ENCODE data around the gene NCLN. TPM values are rescaled to one million over a fixed set of nuclear protein-coding genes. Genes with fewer than 3 reads are reported as not detected.

NCLN gene
- polyA plus RNA-seq, 3 donors: 28.6 to 60.9 (median 34.5) TPM

- WGBS (ENCODE audit: insufficient coverage): 60% methylated on average over 1 of the region's 3 CpGs
- no peak overlapping the region for H3K27ac Mint-ChIP-seq
- no peaks in the 10 kb centered on the region for H3K4me1 Mint-ChIP-seq
- H4K20me1 ChIP-seq (ENCODE audit: insufficient read depth, low read length): no peaks in the 10 kb centered on the region
- no peaks in the 10 kb centered on the region for H3K4me1 ChIP-seq (ENCODE audit: control insufficient read depth in 1 of 2, insufficient read depth in 2 of 2, low read length in 2 of 2)
- peaks cover 8 to 18% (median 9%) of the 10 kb centered on the region in 3 donors for H3K27me3 Mint-ChIP-seq (ENCODE audit: low read depth in 3 of 3)
- no peaks in the 10 kb centered on the region for H3K36me3 Mint-ChIP-seq
- H3K9ac ChIP-seq (ENCODE audit: insufficient read depth, low read length, poor library complexity, severe bottlenecking): no peak overlapping the region
- peaks cover 5 to 13% of the 10 kb centered on the region in 2 donors for H3K9me3 ChIP-seq (replicated peaks in 1 of 2; ENCODE audit: control insufficient read depth in 1 of 2, insufficient read depth in 1 of 2, low read length in 2 of 2)
- intact Hi-C loops (cut with micrococcal nuclease): no loop called here
- H3K4me3 ChIP-seq (replicated peaks in 1 of 3; ENCODE audit: low read depth in 2 of 3, low read length in 3 of 3): no peak overlapping the region
- no peak overlapping the region for H3K27ac ChIP-seq (ENCODE audit: low read depth in 1 of 2, low read length in 2 of 2)
- H3K27me3 ChIP-seq (ENCODE audit: control insufficient read depth in 2 of 2, insufficient read depth in 2 of 2, low read length in 2 of 2): no peaks in the 10 kb centered on the region
- H3K9me3 Mint-ChIP-seq: peaks cover 3 to 14% (median 13%) of the 10 kb centered on the region in 7 donors
- H3K4me2 ChIP-seq (replicated peaks; ENCODE audit: extremely low read depth, low read length, poor library complexity, severe bottlenecking): no peak overlapping the region
- H3K79me2 ChIP-seq (ENCODE audit: insufficient read depth, low read length): no peaks in the 10 kb centered on the region
- no peak for DNase-seq
- H3K36me3 ChIP-seq (replicated peaks in 1 of 2; ENCODE audit: control insufficient read depth in 1 of 2, insufficient read depth in 2 of 2, low read length in 2 of 2): no peaks in the 10 kb centered on the region
- TF ChIP-seq, protein P1, sequence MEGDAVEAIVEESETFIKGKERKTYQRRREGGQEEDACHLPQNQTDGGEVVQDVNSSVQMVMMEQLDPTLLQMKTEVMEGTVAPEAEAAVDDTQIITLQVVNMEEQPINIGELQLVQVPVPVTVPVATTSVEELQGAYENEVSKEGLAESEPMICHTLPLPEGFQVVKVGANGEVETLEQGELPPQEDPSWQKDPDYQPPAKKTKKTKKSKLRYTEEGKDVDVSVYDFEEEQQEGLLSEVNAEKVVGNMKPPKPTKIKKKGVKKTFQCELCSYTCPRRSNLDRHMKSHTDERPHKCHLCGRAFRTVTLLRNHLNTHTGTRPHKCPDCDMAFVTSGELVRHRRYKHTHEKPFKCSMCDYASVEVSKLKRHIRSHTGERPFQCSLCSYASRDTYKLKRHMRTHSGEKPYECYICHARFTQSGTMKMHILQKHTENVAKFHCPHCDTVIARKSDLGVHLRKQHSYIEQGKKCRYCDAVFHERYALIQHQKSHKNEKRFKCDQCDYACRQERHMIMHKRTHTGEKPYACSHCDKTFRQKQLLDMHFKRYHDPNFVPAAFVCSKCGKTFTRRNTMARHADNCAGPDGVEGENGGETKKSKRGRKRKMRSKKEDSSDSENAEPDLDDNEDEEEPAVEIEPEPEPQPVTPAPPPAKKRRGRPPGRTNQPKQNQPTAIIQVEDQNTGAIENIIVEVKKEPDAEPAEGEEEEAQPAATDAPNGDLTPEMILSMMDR (IDR thresholded peaks at IDR 0.05): no peak
- no peak overlapping the region for H3K4me3 Mint-ChIP-seq
- no peak overlapping the region for H2AFZ ChIP-seq (ENCODE audit: insufficient read depth, low read depth, low read length, poor library complexity, severe bottlenecking)
Observed at GRCh38 chr19:3253270-3253669, 67.5 kb downstream of the NCLN start.

GRCh38 chr19:3254520-3254919, 68.8 kb downstream of the NCLN start:
- Histone ChIP-seq H3K9me3 (replicated peaks in 1 of 2; ENCODE audit: control insufficient read depth in 1 of 2, insufficient read depth in 1 of 2, low read length in 2 of 2) (peaks cover 5 to 12% of the 10 kb centered on the region in 2 donors), H3K27ac (ENCODE audit: low read depth in 1 of 2, low read length in 2 of 2) (no peak overlapping the region), H2AFZ (ENCODE audit: insufficient read depth, low read depth, low read length, poor library complexity, severe bottlenecking) (no peak overlapping the region), H3K27me3 (ENCODE audit: control insufficient read depth in 2 of 2, insufficient read depth in 2 of 2, low read length in 2 of 2) (peaks cover 0 to 3% of the 10 kb centered on the region in 2 donors), H3K9ac (ENCODE audit: insufficient read depth, low read length, poor library complexity, severe bottlenecking) (no peak overlapping the region), H3K4me1 (ENCODE audit: control insufficient read depth in 1 of 2, insufficient read depth in 2 of 2, low read length in 2 of 2) (no peaks in the 10 kb centered on the region), H3K36me3 (replicated peaks in 1 of 2; ENCODE audit: control insufficient read depth in 1 of 2, insufficient read depth in 2 of 2, low read length in 2 of 2) (no peaks in the 10 kb centered on the region), H4K20me1 (ENCODE audit: insufficient read depth, low read length) (no peaks in the 10 kb centered on the region), H3K4me2 (replicated peaks; ENCODE audit: extremely low read depth, low read length, poor library complexity, severe bottlenecking) (no peak overlapping the region), H3K4me3 (replicated peaks in 1 of 3; ENCODE audit: low read depth in 2 of 3, low read length in 3 of 3) (no peak overlapping the region), H3K79me2 (ENCODE audit: insufficient read depth, low read length) (no peaks in the 10 kb centered on the region)
- Mint-ChIP-seq H3K27ac (no peak overlapping the region), H3K4me1 (no peaks in the 10 kb centered on the region), H3K27me3 (ENCODE audit: low read depth in 3 of 3) (peaks cover 7 to 12% (median 7%) of the 10 kb centered on the region in 3 donors), H3K36me3 (no peaks in the 10 kb centered on the region), H3K9me3 (peaks cover 3 to 14% (median 12%) of the 10 kb centered on the region in 7 donors), H3K4me3 (no peak overlapping the region)
- intact Hi-C loops (cut with micrococcal nuclease): no loop called here
- TF ChIP-seq, protein P1 (IDR thresholded peaks at IDR 0.05): no peak
- no peak for DNase-seq

Measured in CD14-positive monocyte (primary cell).